GM12872 (cell line): ENCODE data around the gene ZNF791.
A peak's percentile ranks its signal among the peaks of the same experiment; 100 is the strongest.

Experiments
- TF ChIP-seq, protein P1 (sequence below): IDR thresholded peaks from 3 replicates; pipeline ENCODE4 v1.5.1; 2011; ENCODE audit warnings: low read depth, mild to moderate bottlenecking, low read length, moderate library complexity; ENCODE audit not compliant: insufficient read depth

ZNF791 gene

DNA sequence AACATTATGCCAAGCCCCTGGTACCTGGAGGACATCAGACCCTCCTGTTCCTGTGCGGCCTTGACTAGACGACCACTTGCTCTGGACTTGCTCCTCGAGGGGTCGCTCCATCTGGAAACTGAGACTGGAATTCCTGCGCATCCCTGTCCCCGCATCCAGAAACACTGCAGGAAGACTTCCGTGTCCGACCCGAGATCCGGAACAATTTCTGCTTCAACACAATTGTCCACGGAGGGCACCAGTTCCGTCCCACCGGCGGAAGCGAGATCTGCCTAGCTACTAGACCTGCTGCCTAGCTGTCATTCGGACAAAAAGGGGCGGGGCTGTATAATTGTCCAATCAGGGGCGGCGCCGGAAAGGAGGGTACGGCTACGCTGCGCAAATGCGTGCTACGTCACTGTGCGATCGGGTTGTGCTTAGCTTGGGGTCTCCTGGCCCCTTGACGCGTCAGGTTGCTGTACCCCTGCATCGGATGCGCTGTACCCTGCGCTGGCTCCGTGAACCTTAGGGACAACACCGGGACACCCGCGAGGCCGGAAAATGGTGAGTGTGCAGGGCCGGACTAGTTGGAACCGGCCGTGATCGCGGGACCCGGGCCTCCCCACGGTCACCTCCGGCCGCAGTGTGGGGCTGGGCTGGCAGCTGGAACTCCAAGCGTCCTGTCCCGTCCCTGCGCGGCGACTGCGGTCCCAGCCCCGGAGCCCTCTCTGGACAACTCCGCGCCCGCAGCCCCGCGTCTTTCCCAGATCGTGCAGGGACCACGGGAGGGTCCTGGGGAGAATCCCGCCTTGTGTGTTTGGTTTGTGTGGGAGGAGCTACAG, at the start of gene ZNF791, which contains the start of gene ZNF490:
Gene ZNF791 (plus strand): TSS at position 381 of the 821 bp plus-strand sequence. CDS start 160 bp downstream, at position 541.
Gene ZNF490 (minus strand): TSS at position 274 of the 821 bp plus-strand sequence. CDS start 133 bp downstream, at position 141.
- TF ChIP-seq, protein P1, sequence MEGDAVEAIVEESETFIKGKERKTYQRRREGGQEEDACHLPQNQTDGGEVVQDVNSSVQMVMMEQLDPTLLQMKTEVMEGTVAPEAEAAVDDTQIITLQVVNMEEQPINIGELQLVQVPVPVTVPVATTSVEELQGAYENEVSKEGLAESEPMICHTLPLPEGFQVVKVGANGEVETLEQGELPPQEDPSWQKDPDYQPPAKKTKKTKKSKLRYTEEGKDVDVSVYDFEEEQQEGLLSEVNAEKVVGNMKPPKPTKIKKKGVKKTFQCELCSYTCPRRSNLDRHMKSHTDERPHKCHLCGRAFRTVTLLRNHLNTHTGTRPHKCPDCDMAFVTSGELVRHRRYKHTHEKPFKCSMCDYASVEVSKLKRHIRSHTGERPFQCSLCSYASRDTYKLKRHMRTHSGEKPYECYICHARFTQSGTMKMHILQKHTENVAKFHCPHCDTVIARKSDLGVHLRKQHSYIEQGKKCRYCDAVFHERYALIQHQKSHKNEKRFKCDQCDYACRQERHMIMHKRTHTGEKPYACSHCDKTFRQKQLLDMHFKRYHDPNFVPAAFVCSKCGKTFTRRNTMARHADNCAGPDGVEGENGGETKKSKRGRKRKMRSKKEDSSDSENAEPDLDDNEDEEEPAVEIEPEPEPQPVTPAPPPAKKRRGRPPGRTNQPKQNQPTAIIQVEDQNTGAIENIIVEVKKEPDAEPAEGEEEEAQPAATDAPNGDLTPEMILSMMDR, result no peak

DNA sequence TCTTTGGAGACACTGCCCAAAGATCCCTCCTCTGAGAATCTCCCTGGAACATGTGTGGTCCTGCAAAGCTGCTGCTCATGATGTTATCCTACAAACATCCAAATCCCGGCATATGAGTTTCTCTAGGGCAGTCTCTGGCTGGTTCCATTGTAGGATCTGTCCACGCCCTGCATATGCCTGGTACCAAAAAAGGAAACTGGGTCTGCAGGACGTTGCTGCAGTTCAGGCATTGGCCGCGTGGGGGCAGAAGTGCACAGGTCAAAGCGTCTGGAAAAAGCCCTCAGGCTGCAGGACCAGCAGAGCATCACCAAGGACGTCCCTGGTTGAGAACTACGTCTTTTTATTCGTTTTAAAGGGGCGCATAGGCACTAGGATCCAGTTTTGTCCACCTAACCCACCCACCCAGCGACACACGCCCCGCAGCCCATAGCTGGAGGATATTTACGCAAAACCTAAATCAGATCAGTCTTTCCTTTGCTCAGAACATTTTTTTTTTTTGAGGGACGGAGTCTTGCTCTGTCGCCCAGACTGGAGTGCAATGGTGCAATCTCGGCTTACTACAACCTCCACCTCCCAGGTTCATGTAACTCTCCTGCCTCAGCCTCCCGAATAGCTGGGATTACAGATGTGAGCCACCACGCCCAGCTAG, 46.6 kb upstream of the ZNF791 start:
- TF ChIP-seq, protein P1, result peak; percentile 98

DNA sequence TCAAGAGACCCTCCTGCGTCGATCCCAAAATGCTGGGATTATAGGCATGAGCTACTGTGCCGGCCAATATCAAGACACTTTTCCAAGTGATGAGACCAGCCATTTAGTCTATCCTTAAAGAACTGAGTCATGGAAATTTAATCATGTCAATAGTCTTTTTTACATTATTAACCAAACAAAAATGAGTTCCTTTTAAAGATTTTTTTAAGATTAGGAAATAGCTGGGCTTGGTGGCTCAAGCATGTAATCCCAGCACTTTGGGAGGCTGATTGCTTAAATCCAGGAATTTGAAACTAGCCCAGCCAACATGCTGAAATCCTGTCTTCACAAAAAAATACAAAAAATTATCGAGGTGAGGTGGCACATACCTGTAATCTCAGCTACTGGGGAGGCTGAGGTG, 42.8 kb upstream of the ZNF791 start:
- TF ChIP-seq, protein P1, result no peak

DNA sequence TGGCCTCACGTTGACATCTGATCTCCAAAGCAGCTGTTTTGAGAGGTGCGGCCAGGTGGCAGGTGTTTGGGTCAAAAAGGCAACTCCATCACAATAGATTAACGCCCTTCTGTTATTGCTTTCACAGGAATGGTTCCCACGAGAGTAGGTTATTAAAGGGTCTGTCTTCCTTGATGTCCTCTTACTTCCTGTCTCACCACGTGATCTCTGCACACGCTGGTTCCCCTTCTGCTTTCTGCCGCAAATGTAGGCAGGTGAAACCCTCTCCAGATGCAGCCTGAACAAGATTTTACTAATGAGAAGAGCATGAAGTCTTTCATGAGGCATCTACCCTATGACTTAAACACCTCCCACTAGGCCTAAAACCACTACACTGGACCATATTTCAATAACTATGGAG, 36.7 kb upstream of the ZNF791 start:
- TF ChIP-seq, protein P1, result no peak

DNA sequence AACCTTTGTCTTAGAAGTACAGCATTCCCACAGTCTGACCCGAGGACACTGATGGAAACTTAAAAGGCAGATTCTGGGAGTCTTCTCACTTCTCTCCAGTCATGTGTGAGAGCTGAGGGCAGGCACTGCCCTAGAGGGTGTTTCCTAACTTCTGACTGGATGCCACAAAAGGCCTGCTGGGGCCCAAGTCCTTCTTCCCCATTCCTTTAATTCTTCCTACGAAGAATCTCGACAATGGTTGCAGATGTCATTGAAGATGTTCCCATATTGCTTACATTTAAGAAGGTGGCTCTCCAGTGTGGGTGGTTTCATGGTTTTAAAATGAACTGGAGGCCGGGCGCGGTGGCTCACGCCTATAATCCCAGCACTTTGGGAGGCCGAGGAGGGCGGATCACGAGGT, 32.1 kb upstream of the ZNF791 start:
- TF ChIP-seq, protein P1, result no peak

DNA sequence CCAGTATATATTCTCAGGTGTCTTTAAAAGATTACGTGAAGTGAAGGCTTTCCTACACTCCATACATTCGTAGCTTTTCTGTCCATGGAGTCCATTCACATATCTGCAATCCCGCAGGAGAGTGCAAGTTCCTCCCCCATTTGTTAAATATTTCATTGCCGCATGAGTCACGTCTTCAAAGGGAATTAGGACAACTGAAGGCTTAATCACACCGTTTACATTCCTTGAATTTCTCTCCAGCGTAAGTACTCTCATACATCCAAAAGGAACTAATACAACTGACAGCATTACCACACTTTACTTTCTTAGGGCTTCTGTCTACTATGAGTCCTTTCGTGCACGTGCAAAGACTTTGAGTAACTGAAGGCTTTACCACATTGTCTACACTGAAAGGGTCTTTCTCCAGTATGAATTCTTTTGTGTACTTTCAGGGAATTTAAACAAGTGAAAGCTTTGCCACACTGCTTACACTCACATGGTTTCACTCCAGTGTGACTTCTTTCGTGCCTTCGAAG, 30.5 kb upstream of the ZNF791 start:
- TF ChIP-seq, protein P1, result no peak

DNA sequence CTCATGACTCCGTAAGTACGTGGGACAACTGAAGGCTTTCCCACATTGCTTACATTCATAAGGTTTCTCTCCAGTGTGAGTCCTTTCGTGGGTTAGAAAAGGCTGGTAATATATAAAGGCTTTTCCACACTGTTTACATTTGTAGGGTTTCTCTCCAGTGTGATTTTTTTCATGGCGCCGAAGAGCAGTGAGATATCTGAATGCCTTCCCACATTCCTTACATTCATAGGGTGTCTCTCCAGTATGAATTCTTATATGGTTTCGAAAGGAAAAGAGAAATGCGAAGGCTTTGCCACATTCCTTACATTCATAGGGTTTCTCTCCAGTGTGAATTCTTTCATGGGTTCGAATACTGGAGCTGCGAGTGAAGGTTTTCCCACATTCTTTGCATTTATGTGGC, 29.6 kb upstream of the ZNF791 start:
- TF ChIP-seq, protein P1, result no peak
